BJ (cell line): ENCODE results near the gene TSC22D4. TPM values are rescaled to one million over a fixed set of nuclear protein-coding genes. Genes with fewer than 3 reads are reported as not detected.
A peak's percentile ranks its signal among the peaks of the same experiment; 100 is the strongest.

Experiments used
- CTCF ChIA-PET: fragments of 350-600 bp; formaldehyde crosslinking; extraction: SDS; loops from one replicate; lab custom pipeline; 2021; ENCODE audit warnings: antibody characterized with exemption, inconsistent platforms; lab: Yijun Ruan, JAX
- POLR2A ChIA-PET: fragments of 300-600 bp; sonication (Branson Sonifier 250); formaldehyde crosslinking; extraction: SDS; loops from one replicate; lab custom pipeline; 2021; ENCODE audit warnings: antibody characterized with exemption; lab: Charles Lee
- DNase-seq: peaks from one replicate; pipeline ENCODE4 v3.0.0-alpha.2; 2011; ENCODE audit warnings: low read depth
- H3K27me3 ChIP-seq: 2 replicates; pipeline ENCODE4 v1.6.0; 2011; ENCODE audit warnings: low read length; ENCODE audit not compliant: control insufficient read depth, insufficient read depth
- H3K36me3 ChIP-seq: 2 replicates; pipeline ENCODE4 v1.5.1; 2011; ENCODE audit warnings: low read length; ENCODE audit not compliant: control insufficient read depth, insufficient read depth
- H3K4me3 ChIP-seq: 2 replicates; pipeline ENCODE4 v1.5.1; 2011; ENCODE audit warnings: low read depth, mild to moderate bottlenecking, control low read depth, low read length
- CTCF ChIP-seq: IDR thresholded peaks from 2 replicates; pipeline ENCODE4 v1.5.1; 2011; ENCODE audit warnings: low read depth, mild to moderate bottlenecking, control low read depth, inconsistent platforms, low read length, moderate library complexity; ENCODE audit not compliant: insufficient read depth
- polyA plus RNA-seq: library from polyadenylated mRNA; depleted of rRNA; stranded (reverse); fragments of >200 nt; gene quantifications from 2 replicates; pipeline ENCODE4 v1.2.3, GENCODE V29; 2011

Gene TSC22D4
- polyA plus RNA-seq, 1 experiment: 20.7 TPM

DNA sequence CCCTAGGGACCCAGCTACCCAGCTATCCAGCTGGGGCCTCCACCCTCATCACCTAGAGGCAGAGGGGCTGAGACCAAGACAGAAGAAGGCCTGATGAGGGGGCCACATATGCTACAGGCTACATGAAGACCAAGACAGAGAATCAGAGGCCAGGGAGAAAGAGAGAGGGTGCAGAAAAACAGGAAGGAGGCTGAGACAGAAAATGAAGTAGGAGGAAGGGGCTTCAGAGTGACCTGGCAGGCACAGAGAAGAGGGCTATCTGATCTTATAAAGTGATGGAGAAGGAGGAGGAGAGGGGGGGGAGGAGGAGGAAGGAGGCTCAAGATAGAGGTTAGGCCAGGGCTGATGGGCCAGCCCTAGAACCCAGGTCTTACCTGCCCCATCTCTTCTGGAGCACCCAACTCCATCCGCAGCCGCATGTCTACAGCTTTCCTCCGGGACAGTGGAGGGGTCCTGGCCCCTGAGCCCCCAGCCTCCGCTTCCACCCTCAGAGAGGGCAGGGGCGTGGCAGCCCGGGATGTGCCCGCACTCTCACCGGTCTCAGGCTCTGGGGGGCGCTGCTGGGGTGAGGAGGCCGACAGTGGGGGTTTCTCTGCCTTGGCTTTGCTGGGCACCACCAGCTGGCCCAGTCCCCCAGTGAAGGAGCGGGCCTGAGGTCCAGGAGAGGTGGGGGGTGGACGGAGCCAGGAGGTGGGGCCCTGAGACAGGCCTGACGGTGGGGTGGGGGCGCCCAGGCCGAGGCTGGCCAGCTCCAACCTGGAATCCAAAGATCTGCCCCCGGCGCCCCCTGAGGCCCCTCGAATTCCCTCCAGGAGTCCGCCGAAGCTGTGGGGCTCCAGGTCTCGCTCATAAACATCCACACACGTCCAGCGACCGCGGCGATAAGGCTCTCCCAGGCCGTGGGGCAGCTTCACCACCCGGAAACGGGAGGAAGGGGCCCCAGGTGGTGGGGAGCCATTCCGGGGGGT is 1.8 kb downstream of the TSC22D4 start:
- H3K4me3 ChIP-seq: peak overlapping the region; percentile 98
- no peak for DNase-seq
- H3K36me3 ChIP-seq: peaks cover 12% of the 10 kb centered on the region
- CTCF ChIA-PET: interaction anchor here (0.8 to 5.2 kb wide), 9 partner anchors 8 to 125 kb away, joined by 3 to 34 read pairs (median 4); partner anchors contain the start of genes PCOLCE and SPACDR
- POLR2A ChIA-PET: interaction anchor here (0.6 kb wide), 1 partner anchor 71 kb away, joined by 3 read pairs; no protein-coding TSS in a partner anchor
- TF ChIP-seq CTCF: peak; percentile 52
- H3K27me3 ChIP-seq: no peaks in the 10 kb centered on the region

DNA sequence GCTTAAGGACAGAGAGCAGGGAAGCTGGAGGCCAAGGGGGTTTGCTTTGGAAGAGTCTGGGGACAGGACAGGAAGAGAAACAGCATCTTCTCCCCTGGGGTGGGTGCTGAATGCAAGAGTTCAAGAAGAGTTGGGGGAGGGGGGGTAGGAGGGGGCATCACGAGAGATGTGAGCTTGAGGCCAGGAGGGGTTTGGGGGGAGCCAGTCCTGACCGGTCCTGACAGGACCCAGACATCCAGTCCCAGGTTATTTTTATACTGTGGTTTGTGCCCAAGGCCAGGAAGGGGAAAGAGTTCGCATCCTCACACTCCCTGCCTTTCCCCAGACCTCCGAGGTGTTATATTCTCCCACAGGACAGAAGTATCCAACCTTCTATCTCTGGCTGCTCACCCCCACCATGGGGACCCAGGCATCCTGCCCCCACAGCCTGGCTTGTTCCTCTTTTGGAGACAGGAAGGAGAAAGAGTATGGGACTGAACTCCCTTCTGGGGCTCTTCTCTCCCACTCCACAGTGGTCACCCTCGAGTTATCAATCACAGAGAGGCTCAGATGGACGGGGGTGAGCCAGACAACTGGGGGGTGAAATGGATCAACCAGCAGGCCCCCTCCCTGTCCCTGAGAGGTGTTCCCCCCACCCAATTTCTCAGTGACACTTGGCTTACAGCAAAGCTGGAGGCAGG is 2.8 kb downstream of the TSC22D4 start:
- no peak for DNase-seq
- peaks cover 14% of the 10 kb centered on the region for H3K36me3 ChIP-seq
- no peaks in the 10 kb centered on the region for H3K27me3 ChIP-seq
- POLR2A ChIA-PET: no interaction called here
- TF ChIP-seq CTCF: no peak
- H3K4me3 ChIP-seq: peak overlapping the region; percentile 98
- CTCF ChIA-PET: interaction anchor here (1.1 to 5.2 kb wide), 5 partner anchors 12 to 216 kb away, joined by 3 to 34 read pairs (median 4); partner anchors contain the start of gene SPACDR

GRCh38 chr7:100475549-100475948 is 3.5 kb downstream of the TSC22D4 start:
- TF ChIP-seq CTCF: no peak
- H3K4me3 ChIP-seq: peak overlapping the region; percentile 12; the same call in 1 of the 2 replicates
- peaks cover 17% of the 10 kb centered on the region for H3K36me3 ChIP-seq
- H3K27me3 ChIP-seq: no peaks in the 10 kb centered on the region
- CTCF ChIA-PET: interaction anchor here (1.4 to 5.2 kb wide), 3 partner anchors 84 to 217 kb away, joined by 3 to 34 read pairs (median 3); no protein-coding TSS in a partner anchor
- no peak for DNase-seq
- POLR2A ChIA-PET: no interaction called here

GRCh38 chr7:100472854-100473499 is 6.0 kb downstream of the TSC22D4 start:
- ChIA-PET CTCF (interaction anchor here (1.6 to 2.8 kb wide), 3 partner anchors 10 to 87 kb away, joined by 8 to 16 read pairs (median 10); no protein-coding TSS in a partner anchor), POLR2A (no interaction called here)
- H3K27me3 ChIP-seq: no peaks in the 10 kb centered on the region
- no peak for DNase-seq
- peaks cover 20% of the 10 kb centered on the region for H3K36me3 ChIP-seq
- no peak for TF ChIP-seq CTCF
- no peak overlapping the region for H3K4me3 ChIP-seq
